Brain microvascular endothelial cell (primary cell): ENCODE measurements around the gene C16orf92.
A peak's percentile ranks its signal among the peaks of the same experiment; 100 is the strongest.

Experiments
- DNase-seq: peaks from one replicate; pipeline ENCODE4 v3.0.0-alpha.2; 2020
- H3K27ac ChIP-seq: fragments of 250-450 bp; sonication (Bioruptor Pico); 2 replicates; pipeline ENCODE4 v1.5.1; 2020; ENCODE audit warnings: mild to moderate bottlenecking, moderate library complexity
- H3K27me3 ChIP-seq: fragments of 250-450 bp; sonication (Bioruptor Pico); replicated peaks from 2 replicates; pipeline ENCODE4 v1.5.1; 2020; ENCODE audit warnings: mild to moderate bottlenecking
- H3K36me3 ChIP-seq: fragments of 250-450 bp; sonication (Bioruptor Pico); replicated peaks from 2 replicates; pipeline ENCODE4 v1.5.1; 2020; ENCODE audit warnings: mild to moderate bottlenecking
- H3K4me3 ChIP-seq: 2 replicates; pipeline ENCODE4 v1.5.1; 2011; ENCODE audit warnings: low read depth, mild to moderate bottlenecking, control low read depth, low read length, moderate library complexity
- in situ Hi-C: cut with HindIII; loops from 2 replicates; pipeline ENCODE4 v1.10.0; 2017; ENCODE audit warnings: low sequenced_read_pairs, low pct_ligation_motif_present
- TF ChIP-seq, protein P1 (sequence below): IDR thresholded peaks from 2 replicates; pipeline ENCODE4 v1.5.1; 2011; ENCODE audit warnings: low read depth, mild to moderate bottlenecking, moderate library complexity, low read length, control low read depth, inconsistent platforms; ENCODE audit errors: missing control alignments

Gene C16orf92

DNA sequence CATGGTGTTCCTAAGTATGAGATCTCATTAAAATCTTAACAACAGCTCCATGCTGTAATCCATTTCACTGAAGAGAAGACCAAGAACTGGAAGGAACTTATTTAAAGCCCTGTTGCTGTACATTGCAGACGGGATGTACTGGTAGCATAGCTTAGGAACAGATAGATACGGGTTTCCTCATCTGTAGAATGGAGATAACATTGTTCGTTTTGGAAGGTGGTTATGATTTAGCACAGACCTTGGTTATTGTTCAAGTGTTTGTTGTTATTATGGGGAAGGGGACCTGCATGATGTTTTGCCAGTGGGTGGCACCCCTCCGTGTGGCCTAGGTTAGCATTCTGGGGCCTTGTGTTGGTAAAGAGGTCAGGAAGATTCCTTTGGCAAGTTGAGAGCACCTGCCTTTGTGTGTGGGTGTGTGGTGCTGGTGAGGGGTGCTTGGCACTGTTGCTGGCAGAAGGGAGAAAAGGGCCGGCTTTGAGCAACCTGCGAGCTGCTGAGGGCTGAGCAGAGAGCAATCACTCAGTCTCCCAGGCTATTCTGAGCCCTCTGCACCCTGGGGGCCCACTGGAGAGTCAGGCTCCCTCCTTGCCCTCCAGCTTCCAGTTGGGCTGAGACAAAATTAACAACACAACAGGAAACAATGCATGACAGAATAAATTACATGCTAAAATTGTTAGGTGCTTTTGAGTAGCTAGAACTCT is 47.0 kb upstream of the C16orf92 start:
- in situ Hi-C loops, result no loop called here
- Histone ChIP-seq H3K27me3 (no peaks in the 10 kb centered on the region), H3K27ac (no peak overlapping the region), H3K4me3 (peak overlapping the region; percentile 92), H3K36me3 (peaks cover 36% of the 10 kb centered on the region)
- TF ChIP-seq, protein P1, sequence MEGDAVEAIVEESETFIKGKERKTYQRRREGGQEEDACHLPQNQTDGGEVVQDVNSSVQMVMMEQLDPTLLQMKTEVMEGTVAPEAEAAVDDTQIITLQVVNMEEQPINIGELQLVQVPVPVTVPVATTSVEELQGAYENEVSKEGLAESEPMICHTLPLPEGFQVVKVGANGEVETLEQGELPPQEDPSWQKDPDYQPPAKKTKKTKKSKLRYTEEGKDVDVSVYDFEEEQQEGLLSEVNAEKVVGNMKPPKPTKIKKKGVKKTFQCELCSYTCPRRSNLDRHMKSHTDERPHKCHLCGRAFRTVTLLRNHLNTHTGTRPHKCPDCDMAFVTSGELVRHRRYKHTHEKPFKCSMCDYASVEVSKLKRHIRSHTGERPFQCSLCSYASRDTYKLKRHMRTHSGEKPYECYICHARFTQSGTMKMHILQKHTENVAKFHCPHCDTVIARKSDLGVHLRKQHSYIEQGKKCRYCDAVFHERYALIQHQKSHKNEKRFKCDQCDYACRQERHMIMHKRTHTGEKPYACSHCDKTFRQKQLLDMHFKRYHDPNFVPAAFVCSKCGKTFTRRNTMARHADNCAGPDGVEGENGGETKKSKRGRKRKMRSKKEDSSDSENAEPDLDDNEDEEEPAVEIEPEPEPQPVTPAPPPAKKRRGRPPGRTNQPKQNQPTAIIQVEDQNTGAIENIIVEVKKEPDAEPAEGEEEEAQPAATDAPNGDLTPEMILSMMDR, result no peak
- no peak for DNase-seq

DNA sequence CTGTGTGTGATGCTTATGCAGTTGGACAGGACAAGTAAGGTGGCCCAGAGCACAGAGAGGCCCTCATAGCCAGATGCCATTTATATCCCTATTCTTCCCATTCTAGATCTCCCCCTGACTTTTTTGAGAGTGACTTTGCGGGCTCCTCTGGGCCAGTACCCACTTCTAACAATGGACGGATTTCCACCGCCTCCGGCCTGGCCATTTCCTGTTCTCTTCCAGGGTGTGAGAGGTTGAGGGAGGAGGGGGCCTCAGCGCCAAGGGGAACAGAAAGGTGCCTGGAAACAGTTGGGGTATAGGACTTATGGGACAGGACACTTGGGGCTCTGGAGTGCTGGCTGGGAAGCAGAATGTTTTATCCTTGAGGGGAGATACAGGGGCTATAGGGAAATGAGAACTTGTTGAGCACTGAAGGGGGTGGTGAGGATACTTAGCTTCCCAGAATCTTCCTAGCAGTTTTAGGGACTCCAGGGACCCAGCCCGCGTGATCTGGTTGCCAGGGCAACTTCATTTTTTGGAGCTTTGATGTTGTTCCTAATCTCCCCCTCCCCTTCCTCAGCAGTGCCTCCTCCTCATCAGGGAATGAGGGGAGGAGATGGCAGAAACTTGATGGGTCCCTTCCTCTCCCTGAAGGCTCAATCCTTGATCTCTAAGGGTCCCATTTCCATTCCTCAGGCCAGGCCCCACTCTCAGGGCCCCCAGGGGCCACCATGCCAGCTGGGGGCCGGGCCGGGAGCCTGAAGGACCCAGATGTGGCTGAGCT is 45.8 kb upstream of the C16orf92 start:
- in situ Hi-C loops, result no loop called here
- Histone ChIP-seq H3K4me3 (no peak overlapping the region), H3K27me3 (no peaks in the 10 kb centered on the region), H3K36me3 (peaks cover 47% of the 10 kb centered on the region), H3K27ac (no peak overlapping the region)
- TF ChIP-seq, protein P1, result no peak
- no peak for DNase-seq

DNA sequence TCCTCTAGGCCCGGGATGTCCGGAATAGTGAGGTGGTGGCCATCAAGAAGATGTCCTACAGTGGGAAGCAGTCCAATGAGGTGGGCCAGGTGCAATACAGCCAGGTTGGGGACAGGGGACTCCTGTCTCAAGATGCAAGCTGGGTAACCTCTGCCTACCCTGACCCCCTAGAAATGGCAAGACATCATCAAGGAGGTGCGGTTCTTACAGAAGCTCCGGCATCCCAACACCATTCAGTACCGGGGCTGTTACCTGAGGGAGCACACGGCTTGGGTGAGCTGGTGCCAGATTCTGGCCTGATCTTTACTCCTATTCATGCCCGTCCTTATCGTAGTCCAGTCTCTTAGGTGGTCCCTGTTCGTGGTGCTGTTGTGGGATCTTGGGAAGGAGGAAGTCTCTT is 44.9 kb upstream of the C16orf92 start:
- Histone ChIP-seq H3K27me3 (no peaks in the 10 kb centered on the region), H3K4me3 (no peak overlapping the region), H3K27ac (no peak overlapping the region), H3K36me3 (peaks cover 50% of the 10 kb centered on the region)
- no peak for DNase-seq
- TF ChIP-seq, protein P1, result no peak
- in situ Hi-C loops, result no loop called here

DNA sequence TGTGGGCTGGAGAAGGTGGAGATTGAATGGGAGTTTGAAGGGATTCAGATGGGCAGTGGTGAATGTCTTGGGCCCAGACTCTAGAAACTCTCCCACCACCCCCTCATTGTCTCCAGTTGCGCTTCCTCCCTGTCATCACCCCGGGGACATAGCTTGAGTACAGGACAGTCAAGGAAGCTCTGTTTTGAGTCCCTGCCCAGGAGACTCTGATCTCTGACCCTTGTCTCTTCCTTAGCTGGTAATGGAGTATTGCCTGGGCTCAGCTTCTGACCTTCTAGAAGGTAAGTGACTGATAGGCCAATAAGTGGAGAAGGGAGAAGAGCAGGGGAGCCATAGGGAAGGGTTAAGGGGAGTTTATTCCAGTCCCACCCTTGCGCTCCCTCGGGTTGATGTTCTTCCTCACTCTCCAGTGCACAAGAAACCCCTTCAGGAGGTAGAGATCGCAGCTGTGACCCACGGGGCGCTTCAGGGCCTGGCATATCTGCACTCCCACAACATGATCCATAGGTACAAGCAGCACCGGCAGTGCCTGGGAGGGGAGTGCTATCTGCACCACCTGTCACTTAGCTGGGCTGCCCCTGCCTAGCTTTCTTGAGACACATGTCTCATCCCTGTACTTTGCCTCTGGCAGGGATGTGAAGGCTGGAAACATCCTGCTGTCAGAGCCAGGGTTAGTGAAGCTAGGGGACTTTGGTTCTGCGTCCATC is 44.3 kb upstream of the C16orf92 start:
- Histone ChIP-seq H3K27me3 (no peaks in the 10 kb centered on the region), H3K4me3 (no peak overlapping the region), H3K36me3 (peaks cover 56% of the 10 kb centered on the region), H3K27ac (no peak overlapping the region)
- in situ Hi-C loops, result no loop called here
- DNase-seq, result no peak
- TF ChIP-seq, protein P1, result no peak

DNA sequence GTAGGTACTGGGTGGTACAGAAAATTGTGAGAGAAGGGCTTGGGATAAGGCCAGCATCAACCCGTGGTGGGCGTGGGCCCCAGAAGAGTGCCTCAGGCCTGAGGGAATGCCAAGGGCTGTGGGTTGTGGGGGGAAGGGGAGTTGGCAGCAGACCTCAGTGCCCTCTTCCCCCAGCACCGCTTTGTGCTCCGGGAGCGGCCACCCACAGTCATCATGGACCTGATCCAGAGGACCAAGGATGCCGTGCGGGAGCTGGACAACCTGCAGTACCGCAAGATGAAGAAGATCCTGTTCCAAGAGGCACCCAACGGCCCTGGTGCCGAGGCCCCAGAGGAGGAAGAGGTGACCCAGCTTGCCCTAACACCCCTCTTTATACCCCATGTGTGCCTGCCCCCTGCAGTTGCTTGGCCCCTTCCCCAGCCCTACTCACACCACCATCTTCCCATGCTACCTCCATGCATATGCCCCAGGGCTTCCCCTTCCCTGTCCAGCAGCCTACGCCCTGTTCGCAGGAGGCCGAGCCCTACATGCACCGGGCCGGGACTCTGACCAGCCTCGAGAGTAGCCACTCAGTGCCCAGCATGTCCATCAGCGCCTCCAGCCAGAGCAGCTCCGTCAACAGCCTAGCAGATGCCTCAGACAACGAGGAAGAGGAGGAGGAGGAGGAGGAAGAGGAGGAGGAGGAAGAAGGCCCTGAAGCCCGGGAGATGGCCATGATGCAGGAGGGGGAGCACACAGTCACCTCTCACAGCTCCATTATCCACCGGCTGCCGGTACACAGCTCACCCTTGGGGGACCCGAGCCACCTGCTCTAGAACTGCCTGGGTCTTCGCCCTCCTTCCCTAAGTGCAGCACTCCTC is 40.2 kb upstream of the C16orf92 start:
- peaks cover 97% of the 10 kb centered on the region for H3K36me3 ChIP-seq

More for the DNA sequence above, 40.2 kb upstream of the C16orf92 start:
- TF ChIP-seq, protein P1, result no peak
- no peak for DNase-seq
- no peak overlapping the region for H3K27ac ChIP-seq
- no peaks in the 10 kb centered on the region for H3K27me3 ChIP-seq
- no peak overlapping the region for H3K4me3 ChIP-seq
- in situ Hi-C loops, result no loop called here
